BE2C (cell line): ENCODE data around the gene SMAD2.

ENCODE experiments used
- DNase-seq: peaks from one replicate; pipeline ENCODE4 v3.0.0-alpha.2; 2020
- H3K27me3 ChIP-seq: fragments of 250-450 bp; sonication (Bioruptor Pico); 2 replicates; pipeline ENCODE4 v1.5.1; 2020; ENCODE audit warnings: mild to moderate bottlenecking
- H3K36me3 ChIP-seq: fragments of 250-450 bp; sonication (Bioruptor Pico); 2 replicates; pipeline ENCODE4 v1.5.1; 2020; ENCODE audit warnings: mild to moderate bottlenecking
- H3K4me1 ChIP-seq: fragments of 250-450 bp; sonication (Bioruptor Pico); 2 replicates; pipeline ENCODE4 v1.5.1; 2020
- H3K4me3 ChIP-seq: 2 replicates; pipeline ENCODE4 v1.5.1; 2011; ENCODE audit warnings: low read depth, low read length
- H3K9me3 ChIP-seq: fragments of 250-450 bp; sonication (Bioruptor Pico); 2 replicates; pipeline ENCODE4 v1.5.1; 2020
- CTCF ChIP-seq: IDR thresholded peaks from 2 replicates; pipeline ENCODE4 v1.5.1; 2012; ENCODE audit warnings: mild to moderate bottlenecking, low read depth, low read length

Gene SMAD2

GRCh38 chr18:47790036-47790435 lies 140.4 kb downstream of the SMAD2 start:
- Histone ChIP-seq H3K36me3 (no peaks in the 10 kb centered on the region), H3K4me1 (no peaks in the 10 kb centered on the region), H3K27me3 (no peaks in the 10 kb centered on the region), H3K4me3 (no peak overlapping the region), H3K9me3 (no peaks in the 10 kb centered on the region)
- TF ChIP-seq CTCF: no peak
- DNase-seq: no peak

GRCh38 chr18:47788621-47789020 lies 141.8 kb downstream of the SMAD2 start:
- H3K9me3 ChIP-seq: no peaks in the 10 kb centered on the region
- no peak for TF ChIP-seq CTCF
- no peak overlapping the region for H3K4me3 ChIP-seq
- no peaks in the 10 kb centered on the region for H3K4me1 ChIP-seq
- no peak for DNase-seq
- H3K36me3 ChIP-seq: no peaks in the 10 kb centered on the region
- H3K27me3 ChIP-seq: no peaks in the 10 kb centered on the region

GRCh38 chr18:47781561-47781960 lies 148.9 kb downstream of the SMAD2 start:
- DNase-seq: no peak
- no peaks in the 10 kb centered on the region for H3K9me3 ChIP-seq
- H3K4me1 ChIP-seq: no peaks in the 10 kb centered on the region
- H3K36me3 ChIP-seq: no peaks in the 10 kb centered on the region
- no peak overlapping the region for H3K4me3 ChIP-seq
- H3K27me3 ChIP-seq: no peaks in the 10 kb centered on the region
- no peak for TF ChIP-seq CTCF

GRCh38 chr18:47780011-47780725 lies 150.3 kb downstream of the SMAD2 start:
- no peaks in the 10 kb centered on the region for H3K9me3 ChIP-seq
- TF ChIP-seq CTCF: no peak

DNA sequence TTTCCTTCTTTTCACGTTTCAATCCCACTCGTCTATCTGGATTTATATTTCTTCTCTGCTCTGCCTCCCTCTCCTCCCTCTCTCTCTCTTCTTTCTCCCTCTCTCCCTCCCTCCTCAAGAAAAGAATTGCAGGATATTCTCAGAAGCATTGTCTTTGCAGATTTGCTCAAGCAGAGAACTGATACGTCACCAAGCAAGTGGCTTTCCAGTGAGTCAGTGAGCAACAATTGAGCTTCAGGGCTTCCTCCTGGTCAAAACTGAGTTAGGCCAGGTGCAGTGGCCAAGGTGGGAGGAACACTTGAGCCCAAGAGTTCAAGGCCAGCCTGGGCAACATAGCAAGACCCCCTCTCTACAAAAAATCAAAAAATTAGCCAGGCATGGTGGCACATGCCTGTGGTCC lies 151.1 kb downstream of the SMAD2 start:
- no peak for TF ChIP-seq CTCF
- H3K27me3 ChIP-seq: no peaks in the 10 kb centered on the region
- H3K36me3 ChIP-seq: no peaks in the 10 kb centered on the region
- H3K4me3 ChIP-seq: no peak overlapping the region
- no peak for DNase-seq
- no peaks in the 10 kb centered on the region for H3K9me3 ChIP-seq
- no peaks in the 10 kb centered on the region for H3K4me1 ChIP-seq

More at GRCh38 chr18:47780011-47780725, 150.3 kb downstream of the SMAD2 start:
- no peak for DNase-seq
- Histone ChIP-seq H3K36me3 (no peaks in the 10 kb centered on the region), H3K4me1 (no peaks in the 10 kb centered on the region), H3K27me3 (no peaks in the 10 kb centered on the region), H3K4me3 (no peak overlapping the region)

DNA sequence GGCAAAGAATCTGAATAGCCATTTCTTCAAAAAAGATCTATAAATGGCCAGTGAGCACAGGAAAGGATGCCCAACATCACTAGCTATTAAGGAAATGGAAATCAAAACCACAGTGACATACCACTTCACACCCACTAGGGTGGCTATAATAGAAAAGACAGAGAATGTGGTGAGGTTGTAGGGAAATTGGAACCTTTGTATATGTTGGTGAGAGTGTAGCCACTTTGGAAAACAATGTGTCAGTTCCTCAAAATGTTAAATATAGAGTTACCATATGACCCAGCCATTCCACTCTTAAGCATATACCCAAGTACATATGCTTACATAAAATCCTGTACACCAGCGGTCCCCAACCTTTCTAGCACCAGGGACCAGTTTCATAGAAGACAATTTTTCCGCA lies 152.8 kb downstream of the SMAD2 start:
- no peak for DNase-seq
- H3K4me1 ChIP-seq: no peaks in the 10 kb centered on the region
- TF ChIP-seq CTCF: no peak
- H3K9me3 ChIP-seq: no peaks in the 10 kb centered on the region
- no peaks in the 10 kb centered on the region for H3K36me3 ChIP-seq
- H3K27me3 ChIP-seq: no peaks in the 10 kb centered on the region
- no peak overlapping the region for H3K4me3 ChIP-seq
